HEK293 (cell line): ENCODE results near the gene ALOX15B.

Experiments used
- ATF2 ChIP-seq: fragments of 450-650 bp; formaldehyde crosslinking; IDR thresholded peaks from 2 replicates; pipeline ENCODE4 v1.5.1; 2016; ENCODE audit warnings: missing biosample characterization, missing genetic modification characterization, low read depth
- CTCF ChIP-seq: fragments of 450-650 bp; formaldehyde crosslinking; IDR thresholded peaks from 2 replicates; pipeline ENCODE4 v1.5.1; 2016; ENCODE audit warnings: missing biosample characterization, missing genetic modification characterization
- TCF7L2 ChIP-seq: IDR thresholded peaks from 2 replicates; pipeline ENCODE4 v1.6.1; 2011; ENCODE audit warnings: low read depth, mild to moderate bottlenecking, inconsistent platforms, low read length, moderate library complexity, borderline replicate concordance
- ZBTB10 ChIP-seq: fragments of 450-650 bp; formaldehyde crosslinking; IDR thresholded peaks from 2 replicates; pipeline ENCODE4 v1.5.1; 2016; ENCODE audit warnings: missing biosample characterization, missing genetic modification characterization
- ZNF138 ChIP-seq: fragments of 450-650 bp; formaldehyde crosslinking; IDR thresholded peaks from 2 replicates; pipeline ENCODE4 v1.5.1; 2016; ENCODE audit warnings: missing biosample characterization, missing genetic modification characterization, borderline replicate concordance
- ZNF239 ChIP-seq: fragments of 450-650 bp; formaldehyde crosslinking; IDR thresholded peaks from 2 replicates; pipeline ENCODE4 v1.5.1; 2016; ENCODE audit warnings: missing biosample characterization, missing genetic modification characterization
- ZNF48 ChIP-seq: fragments of 450-650 bp; formaldehyde crosslinking; IDR thresholded peaks from 2 replicates; pipeline ENCODE4 v1.5.1; 2016; ENCODE audit warnings: missing biosample characterization, missing genetic modification characterization
- ZSCAN16 ChIP-seq: fragments of 450-650 bp; formaldehyde crosslinking; IDR thresholded peaks from 2 replicates; pipeline ENCODE4 v1.5.1; 2016; ENCODE audit warnings: missing biosample characterization, missing genetic modification characterization

GRCh38 chr17:8031950-8032349 is 6.9 kb upstream of the ALOX15B start:
- no peak for TF ChIP-seq CTCF (tag by site-specific recombination)
- no peak for TF ChIP-seq ZNF48 (tag by site-specific recombination)
- no peak for TF ChIP-seq ZNF239 (tag by site-specific recombination)
- no peak for TF ChIP-seq ZSCAN16 (tag by site-specific recombination)
- TF ChIP-seq ATF2, result no peak
- no peak for TF ChIP-seq ZBTB10
- no peak for TF ChIP-seq ZNF138 (tag by site-specific recombination)
- no peak for TF ChIP-seq TCF7L2
